IMR-90 (cell line): ENCODE data around the gene SNAP25.

Experiments used
- BHLHE40 ChIP-seq: fragments of 150-350 bp; IDR thresholded peaks from 2 replicates; pipeline ENCODE4 v1.6.1; 2016; ENCODE audit warnings: mild to moderate bottlenecking, low read depth, low read length
- CEBPB ChIP-seq: IDR thresholded peaks from 2 replicates; pipeline ENCODE4 v1.6.1; 2012; ENCODE audit warnings: low read depth, low read length, improper control_type of control experiment
- CHD1 ChIP-seq: IDR thresholded peaks from 2 replicates; pipeline ENCODE4 v1.6.1; 2012; ENCODE audit warnings: low read depth, low read length, improper control_type of control experiment
- CTCF ChIP-seq: conservative IDR thresholded peaks from 2 replicates; pipeline ENCODE4 v1.5.1; 2012; ENCODE audit warnings: mild to moderate bottlenecking, low read depth, low read length, improper control_type of control experiment
- MAFK ChIP-seq: IDR thresholded peaks from 2 replicates; pipeline ENCODE4 v1.6.1; 2012; ENCODE audit warnings: low read depth, low read length, improper control_type of control experiment
- MXI1 ChIP-seq: IDR thresholded peaks from 2 replicates; pipeline ENCODE4 v1.6.1; 2012; ENCODE audit warnings: low read depth, mild to moderate bottlenecking, low read length, moderate library complexity, borderline replicate concordance
- NFE2L2 ChIP-seq: fragments of 150-350 bp; IDR thresholded peaks from 2 replicates; pipeline ENCODE4 v1.6.1; 2016; ENCODE audit warnings: low read depth, mild to moderate bottlenecking, low read length
- POLR2A ChIP-seq: IDR thresholded peaks from 2 replicates; pipeline ENCODE4 v1.6.1; 2012; ENCODE audit warnings: mild to moderate bottlenecking, low read depth, low read length
- RAD21 ChIP-seq: IDR thresholded peaks from 2 replicates; pipeline ENCODE4 v1.6.1; 2012; ENCODE audit warnings: low read length, improper control_type of control experiment
- RCOR1 ChIP-seq: IDR thresholded peaks from 2 replicates; pipeline ENCODE4 v1.6.1; 2012; ENCODE audit warnings: mild to moderate bottlenecking, low read length, improper control_type of control experiment; ENCODE audit not compliant: insufficient replicate concordance
- RFX5 ChIP-seq: IDR thresholded peaks from 2 replicates; pipeline ENCODE4 v1.8.0; 2012; ENCODE audit warnings: low read depth, mild to moderate bottlenecking, low read length, moderate library complexity
- SMC3 ChIP-seq: fragments of 150-350 bp; IDR thresholded peaks from 2 replicates; pipeline ENCODE4 v1.6.1; 2016; ENCODE audit warnings: low read depth, mild to moderate bottlenecking, antibody characterized with exemption, low read length, moderate library complexity
- USF2 ChIP-seq: fragments of 150-350 bp; IDR thresholded peaks from 2 replicates; pipeline ENCODE4 v1.6.1; 2017; ENCODE audit warnings: mild to moderate bottlenecking, antibody characterized with exemption, low read length, low read depth

- TF ChIP-seq RFX5 (no peak), CTCF (no peak), CEBPB (no peak), RAD21 (no peak), MAFK (no peak), USF2 (no peak), MXI1 (no peak), RCOR1 (no peak), BHLHE40 (no peak), POLR2A (no peak), NFE2L2 (no peak), SMC3 (no peak), CHD1 (no peak)
These were observed 88.7 kb downstream of the SNAP25 start for GRCh38 chr20:10307359-10307735.
